ENCODE measurements around the gene VPS25. TPM values are rescaled to one million over a fixed set of nuclear protein-coding genes. Genes with fewer than 3 reads are reported as not detected.

Gene VPS25
- total RNA-seq, 4 donors from 2014 or later: 40.1 to 53.4 (median 47.4) TPM

- TF ChIP-seq CTCF (IDR thresholded peaks at IDR 0.05; ENCODE audit: low read depth): no peak
Measured at GRCh38 chr17:42792545-42792944, 19.3 kb downstream of the VPS25 start.

GRCh38 chr17:42795061-42795460 lies 21.8 kb downstream of the VPS25 start:
- no peak for TF ChIP-seq CTCF (IDR thresholded peaks at IDR 0.05; ENCODE audit: low read depth)

GRCh38 chr17:42795465-42795864 lies 22.2 kb downstream of the VPS25 start:
- TF ChIP-seq CTCF (IDR thresholded peaks at IDR 0.05; ENCODE audit: low read depth): no peak

- TF ChIP-seq CTCF (IDR thresholded peaks at IDR 0.05; ENCODE audit: low read depth): no peak
Measured at GRCh38 chr17:42796066-42796758, 23.0 kb downstream of the VPS25 start.

GRCh38 chr17:42797067-42798007 lies 24.1 kb downstream of the VPS25 start:
- TF ChIP-seq CTCF (IDR thresholded peaks at IDR 0.05; ENCODE audit: low read depth): no peak

- no peak for TF ChIP-seq CTCF (IDR thresholded peaks at IDR 0.05; ENCODE audit: low read depth)
Measured at GRCh38 chr17:42798011-42798382, 24.7 kb downstream of the VPS25 start.
